IMR-90 (cell line): ENCODE data around the gene LENG1. TPM values are rescaled to one million over a fixed set of nuclear protein-coding genes. Genes with fewer than 3 reads are reported as not detected.

ENCODE experiments used
- ATAC-seq: fragments of 200-7000 bp; cut with Tn5 transposase; 2 replicates; pipeline ENCODE4 v1.9.1; 2020; ENCODE audit warnings: low read depth, mild to moderate bottlenecking, moderate library complexity
- BruUV-seq: library from RNA; stranded (reverse); fragments of 400-500 nt; replicated peaks from 2 replicates; lab custom pipeline; 2021; lab: Mats Ljungman, UMichigan
- CTCF ChIA-PET: fragments of 300-600 bp; formaldehyde crosslinking; extraction: SDS; loops from one replicate; lab custom pipeline; 2021; ENCODE audit warnings: antibody characterized with exemption; lab: Yijun Ruan, JAX
- POLR2A ChIA-PET: fragments of 300-600 bp; sonication (Branson Sonifier 250); formaldehyde crosslinking; loops from one replicate; lab custom pipeline; 2022; ENCODE audit warnings: antibody characterized with exemption; ENCODE audit not compliant: unreplicated experiment; lab: Charles Lee
- DNase-seq: peaks from one replicate; pipeline ENCODE4 v3.0.0; 2013
- H2AFZ ChIP-seq: replicated peaks from 2 replicates; pipeline ENCODE3; 2013; ENCODE audit warnings: low read length, mild to moderate bottlenecking; ENCODE audit not compliant: poor library complexity
- H2AK5ac ChIP-seq: 2 replicates; pipeline ENCODE4 v1.6.1; 2013; ENCODE audit warnings: low read depth, low read length, inconsistent platforms
- H2AK9ac ChIP-seq: replicated peaks from 2 replicates; pipeline ENCODE3; 2013; ENCODE audit warnings: mild to moderate bottlenecking, low read depth, low read length, moderate library complexity; ENCODE audit not compliant: poor library complexity
- H2BK120ac ChIP-seq: 2 replicates; pipeline ENCODE4 v1.6.1; 2013; ENCODE audit warnings: low read depth, low read length, inconsistent platforms
- H2BK15ac ChIP-seq: 3 replicates; pipeline ENCODE4 v1.6.1; 2013; ENCODE audit warnings: low read depth, low read length, inconsistent platforms
- H2BK20ac ChIP-seq: 2 replicates; pipeline ENCODE4 v1.6.1; 2013; ENCODE audit warnings: low read depth, mild to moderate bottlenecking, inconsistent platforms, low read length, moderate library complexity
- H2BK5ac ChIP-seq: 2 replicates; pipeline ENCODE4 v1.6.1; 2013; ENCODE audit warnings: mild to moderate bottlenecking, low read depth, low read length, inconsistent platforms; ENCODE audit not compliant: poor library complexity, severe bottlenecking
- H3K14ac ChIP-seq: replicated peaks from 2 replicates; pipeline ENCODE4 v1.6.1; 2013; ENCODE audit warnings: low read depth, low read length, inconsistent platforms
- H3K18ac ChIP-seq: 2 replicates; pipeline ENCODE4 v1.6.1; 2013; ENCODE audit warnings: low read depth, low read length, control low read depth
- H3K23ac ChIP-seq: 2 replicates; pipeline ENCODE4 v1.6.1; 2013; ENCODE audit warnings: low read depth, low read length, inconsistent platforms
- H3K27ac ChIP-seq: 2 replicates; pipeline ENCODE4 v1.5.1; 2013; ENCODE audit warnings: mild to moderate bottlenecking, control low read depth, low read length; ENCODE audit not compliant: insufficient read depth
- H3K27me3 ChIP-seq: 2 replicates; pipeline ENCODE4 v1.6.1; 2013; ENCODE audit warnings: low read length; ENCODE audit not compliant: control insufficient read depth, insufficient read depth
- H3K36me3 ChIP-seq: 2 replicates; pipeline ENCODE4 v1.6.1; 2013; ENCODE audit warnings: low read length, mixed read lengths; ENCODE audit not compliant: control insufficient read depth, insufficient read depth
- H3K4ac ChIP-seq: 2 replicates; pipeline ENCODE4 v1.6.1; 2013; ENCODE audit warnings: low read depth, low read length, inconsistent platforms
- H3K4me1 ChIP-seq: 2 replicates; pipeline ENCODE4 v1.6.1; 2013; ENCODE audit warnings: low read length, mixed read lengths; ENCODE audit not compliant: control insufficient read depth, insufficient read depth
- H3K4me2 ChIP-seq: 2 replicates; pipeline ENCODE4 v1.6.1; 2013; ENCODE audit warnings: low read depth, mild to moderate bottlenecking, control low read depth, low read length, moderate library complexity
- H3K4me3 ChIP-seq: 2 replicates; pipeline ENCODE4 v1.5.1; 2013; ENCODE audit warnings: low read depth, mild to moderate bottlenecking, control low read depth, low read length, moderate library complexity; ENCODE audit not compliant: insufficient read depth
- H3K56ac ChIP-seq: 2 replicates; pipeline ENCODE4 v1.6.1; 2013; ENCODE audit warnings: low read length, inconsistent platforms; ENCODE audit not compliant: insufficient read depth; ENCODE audit errors: extremely low read depth
- H3K79me1 ChIP-seq, 2 experiments: 2 replicates each; pipeline ENCODE4 v1.6.1; 2013; ENCODE audit warnings: low read length in 2 of 2, inconsistent platforms in 1 of 2, low read depth in 1 of 2
- H3K9ac ChIP-seq: 2 replicates; pipeline ENCODE4 v1.6.1; 2013; ENCODE audit warnings: low read depth, low read length, control low read depth
- H3K9me1 ChIP-seq: 2 replicates; pipeline ENCODE4 v1.6.1; 2013; ENCODE audit warnings: low read length, inconsistent platforms; ENCODE audit not compliant: insufficient read depth
- H3K9me3 ChIP-seq: 2 replicates; pipeline ENCODE4 v1.6.1; 2013; ENCODE audit warnings: low read length; ENCODE audit not compliant: control insufficient read depth, insufficient read depth
- H4K20me1 ChIP-seq: 2 replicates; pipeline ENCODE4 v1.6.1; 2013; ENCODE audit warnings: low read length, inconsistent platforms; ENCODE audit not compliant: insufficient read depth
- H4K5ac ChIP-seq: 2 replicates; pipeline ENCODE4 v1.6.1; 2013; ENCODE audit warnings: mild to moderate bottlenecking, low read depth, low read length, control low read depth
- H4K8ac ChIP-seq, 2 experiments: 2 replicates each; pipeline ENCODE4 v1.6.1; 2013; ENCODE audit warnings: low read depth in 2 of 2, low read length in 2 of 2, control low read depth in 1 of 2, inconsistent platforms in 1 of 2
- H4K91ac ChIP-seq: 2 replicates; pipeline ENCODE4 v1.6.1; 2013; ENCODE audit warnings: low read depth, low read length, inconsistent platforms; ENCODE audit not compliant: insufficient read depth
- BHLHE40 ChIP-seq: fragments of 150-350 bp; IDR thresholded peaks from 2 replicates; pipeline ENCODE4 v1.6.1; 2016; ENCODE audit warnings: mild to moderate bottlenecking, low read depth, low read length
- CEBPB ChIP-seq: IDR thresholded peaks from 2 replicates; pipeline ENCODE4 v1.6.1; 2012; ENCODE audit warnings: low read depth, low read length, improper control_type of control experiment
- CHD1 ChIP-seq: IDR thresholded peaks from 2 replicates; pipeline ENCODE4 v1.6.1; 2012; ENCODE audit warnings: low read depth, low read length, improper control_type of control experiment
- CTCF ChIP-seq: conservative IDR thresholded peaks from 2 replicates; pipeline ENCODE4 v1.5.1; 2012; ENCODE audit warnings: mild to moderate bottlenecking, low read depth, low read length, improper control_type of control experiment
- FOS ChIP-seq: fragments of 150-350 bp; IDR thresholded peaks from 2 replicates; pipeline ENCODE4 v1.6.1; 2016; ENCODE audit warnings: low read depth, low read length
- MAFK ChIP-seq: IDR thresholded peaks from 2 replicates; pipeline ENCODE4 v1.6.1; 2012; ENCODE audit warnings: low read depth, low read length, improper control_type of control experiment
- MAZ ChIP-seq: IDR thresholded peaks from 2 replicates; pipeline ENCODE4 v1.6.1; 2012; ENCODE audit warnings: low read depth, mild to moderate bottlenecking, low read length, improper control_type of control experiment, moderate library complexity, borderline replicate concordance
- MXI1 ChIP-seq: IDR thresholded peaks from 2 replicates; pipeline ENCODE4 v1.6.1; 2012; ENCODE audit warnings: low read depth, mild to moderate bottlenecking, low read length, moderate library complexity, borderline replicate concordance
- NFE2L2 ChIP-seq: fragments of 150-350 bp; IDR thresholded peaks from 2 replicates; pipeline ENCODE4 v1.6.1; 2016; ENCODE audit warnings: low read depth, mild to moderate bottlenecking, low read length
- POLR2A ChIP-seq: IDR thresholded peaks from 2 replicates; pipeline ENCODE4 v1.6.1; 2012; ENCODE audit warnings: mild to moderate bottlenecking, low read depth, low read length
- RAD21 ChIP-seq: IDR thresholded peaks from 2 replicates; pipeline ENCODE4 v1.6.1; 2012; ENCODE audit warnings: low read length, improper control_type of control experiment
- RCOR1 ChIP-seq: IDR thresholded peaks from 2 replicates; pipeline ENCODE4 v1.6.1; 2012; ENCODE audit warnings: mild to moderate bottlenecking, low read length, improper control_type of control experiment; ENCODE audit not compliant: insufficient replicate concordance
- RFX5 ChIP-seq: IDR thresholded peaks from 2 replicates; pipeline ENCODE4 v1.8.0; 2012; ENCODE audit warnings: low read depth, mild to moderate bottlenecking, low read length, moderate library complexity
- SMC3 ChIP-seq: fragments of 150-350 bp; IDR thresholded peaks from 2 replicates; pipeline ENCODE4 v1.6.1; 2016; ENCODE audit warnings: low read depth, mild to moderate bottlenecking, antibody characterized with exemption, low read length, moderate library complexity
- USF2 ChIP-seq: fragments of 150-350 bp; IDR thresholded peaks from 2 replicates; pipeline ENCODE4 v1.6.1; 2017; ENCODE audit warnings: mild to moderate bottlenecking, antibody characterized with exemption, low read length, low read depth
- WGBS, 2 experiments: methylation state at CpG; one replicate each; pipeline versions ENCODE4 v1.1.5 to v1.1.7; 2013; ENCODE audit warnings: missing lambda C conversion rate in 2 of 2; ENCODE audit not compliant: insufficient read length in 1 of 2; ENCODE audit errors: extremely low coverage in 2 of 2; 5-methylcytosine and 5-hydroxymethylcytosine counted together
- dilution Hi-C: fragments of 300-500 bp; cut with HindIII; formaldehyde crosslinking; loops from one replicate; pipeline ENCODE4 v1.14.3; 2018; ENCODE audit warnings: low sequenced_read_pairs; ENCODE audit not compliant: unreplicated experiment
- in situ Hi-C: fragments of 300-500 bp; cut with MboI; formaldehyde crosslinking; loops from 3 replicates; pipeline ENCODE4 v1.14.3; 2019; ENCODE audit warnings: low sequenced_read_pairs, inconsistent platforms, mixed read lengths
- intact Hi-C: fragments of 100-400 bp; cut with micrococcal nuclease; formaldehyde crosslinking; loops from 2 replicates; pipeline ENCODE4 v1.10.0; 2022
- polyA plus RNA-seq, 3 experiments: library from polyadenylated mRNA; depleted of rRNA; stranded (reverse); fragments of >200 nt; gene quantifications; 2 replicates each; pipeline ENCODE4 v1.2.3, GENCODE V29; 2012; ENCODE audit warnings: low replicate concordance in 1 of 3
- total RNA-seq: library from RNA; depleted of rRNA; stranded (reverse); fragments of >200 nt; gene quantifications from 2 replicates; pipeline ENCODE4 v1.2.3, GENCODE V29; 2012

LENG1 gene
- total and polyA plus RNA-seq, 2 of the 4 experiments (the other 2 are of a cell fraction) = 2.7 to 5.3 TPM

GRCh38 chr19:54173951-54174834, 14.7 kb upstream of the LENG1 start:
- H2BK15ac ChIP-seq = no peak overlapping the region
- H3K4me2 ChIP-seq = no peak overlapping the region
- no peaks in the 10 kb centered on the region for H3K9me3 ChIP-seq
- ChIA-PET CTCF (no interaction called here), POLR2A (interaction anchor here (0.6 kb wide), 1 partner anchor 194 kb away, joined by 3 read pairs; no protein-coding TSS in a partner anchor)
- no peak for ATAC-seq
- H3K56ac ChIP-seq = no peak overlapping the region
- no peak overlapping the region for H3K4ac ChIP-seq
- H2AFZ ChIP-seq = no peak overlapping the region
- H2BK20ac ChIP-seq = no peak overlapping the region
- in situ Hi-C loops (no loop called here), intact Hi-C loops (no loop called here), dilution Hi-C loops (no loop called here)
- H2BK5ac ChIP-seq = no peak overlapping the region
- H3K18ac ChIP-seq = no peak overlapping the region
- H4K20me1 ChIP-seq = peaks cover 2% of the 10 kb centered on the region; the same call in 1 of the 2 replicates
- H2AK5ac ChIP-seq = no peak overlapping the region
- no peak for DNase-seq
- no peaks in the 10 kb centered on the region for H3K9me1 ChIP-seq
- peaks cover 0 to 4% of the 10 kb centered on the region in 2 experiments; a peak in 1 of 4 replicates for H3K79me1 ChIP-seq
- H3K27me3 ChIP-seq = no peaks in the 10 kb centered on the region
- no peak overlapping the region for H4K91ac ChIP-seq
- peaks cover 17% of the 10 kb centered on the region for H3K36me3 ChIP-seq
- H4K5ac ChIP-seq = no peak overlapping the region
- H3K27ac ChIP-seq = no peak overlapping the region
- no TSS peak for BruUV-seq
- H4K8ac ChIP-seq = no peak overlapping the region
- H3K23ac ChIP-seq = no peak overlapping the region
- H2AK9ac ChIP-seq = no peak overlapping the region
- H3K14ac ChIP-seq = no peak overlapping the region
- no peak overlapping the region for H3K4me3 ChIP-seq
- no peak overlapping the region for H2BK120ac ChIP-seq
- 61% methylated on average over 3 of the region's 25 CpGs; no CpG with 5 or more reads in 1 of the 2 experiments for WGBS, 2 experiments
- H3K4me1 ChIP-seq = no peaks in the 10 kb centered on the region
- no peak overlapping the region for H3K9ac ChIP-seq
- TF ChIP-seq FOS (no peak), SMC3 (no peak), RAD21 (no peak), NFE2L2 (no peak), MAZ (no peak), BHLHE40 (no peak), USF2 (no peak), CHD1 (no peak), CEBPB (no peak), MAFK (no peak), POLR2A (no peak), RCOR1 (no peak), RFX5 (no peak), MXI1 (no peak), CTCF (no peak)
